Superior temporal gyrus (tissue), 1 donor: Measurements from ENCODE around the gene OR1J2.
"Not testable (repeated sequence)": the region's sequence is repeated elsewhere in the genome, so short reads cannot be mapped to it uniquely, and the experiment has no call there.

ENCODE experiments used
- DNase-seq: peaks from one replicate; pipeline ENCODE4 v3.0.0-alpha.2; 2016; ENCODE audit errors: extremely low spot score

Gene OR1J2, protein sequence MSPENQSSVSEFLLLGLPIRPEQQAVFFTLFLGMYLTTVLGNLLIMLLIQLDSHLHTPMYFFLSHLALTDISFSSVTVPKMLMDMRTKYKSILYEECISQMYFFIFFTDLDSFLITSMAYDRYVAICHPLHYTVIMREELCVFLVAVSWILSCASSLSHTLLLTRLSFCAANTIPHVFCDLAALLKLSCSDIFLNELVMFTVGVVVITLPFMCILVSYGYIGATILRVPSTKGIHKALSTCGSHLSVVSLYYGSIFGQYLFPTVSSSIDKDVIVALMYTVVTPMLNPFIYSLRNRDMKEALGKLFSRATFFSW

DNA sequence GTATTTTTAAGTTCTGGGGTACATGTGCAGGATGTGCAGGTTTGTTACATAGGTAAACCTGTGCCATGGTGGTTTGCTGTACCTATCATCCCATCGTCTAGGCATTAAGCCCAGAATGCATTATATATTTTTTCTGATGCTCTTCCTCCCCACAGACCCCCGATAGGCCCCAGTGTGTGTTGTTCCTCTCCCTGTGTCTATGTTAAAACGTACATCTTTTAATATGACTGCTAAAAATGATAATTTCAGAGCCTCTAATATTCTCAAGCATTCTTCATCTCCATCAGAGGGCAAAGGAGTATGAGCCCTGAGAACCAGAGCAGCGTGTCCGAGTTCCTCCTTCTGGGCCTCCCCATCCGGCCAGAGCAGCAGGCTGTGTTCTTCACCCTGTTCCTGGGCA is at the start of gene OR1J2:
Gene OR1J2 (plus strand): TSS at position 301 of the 400 bp plus-strand sequence. CDS start 0 bp downstream, at position 301.
- DNase-seq = no peak

DNA sequence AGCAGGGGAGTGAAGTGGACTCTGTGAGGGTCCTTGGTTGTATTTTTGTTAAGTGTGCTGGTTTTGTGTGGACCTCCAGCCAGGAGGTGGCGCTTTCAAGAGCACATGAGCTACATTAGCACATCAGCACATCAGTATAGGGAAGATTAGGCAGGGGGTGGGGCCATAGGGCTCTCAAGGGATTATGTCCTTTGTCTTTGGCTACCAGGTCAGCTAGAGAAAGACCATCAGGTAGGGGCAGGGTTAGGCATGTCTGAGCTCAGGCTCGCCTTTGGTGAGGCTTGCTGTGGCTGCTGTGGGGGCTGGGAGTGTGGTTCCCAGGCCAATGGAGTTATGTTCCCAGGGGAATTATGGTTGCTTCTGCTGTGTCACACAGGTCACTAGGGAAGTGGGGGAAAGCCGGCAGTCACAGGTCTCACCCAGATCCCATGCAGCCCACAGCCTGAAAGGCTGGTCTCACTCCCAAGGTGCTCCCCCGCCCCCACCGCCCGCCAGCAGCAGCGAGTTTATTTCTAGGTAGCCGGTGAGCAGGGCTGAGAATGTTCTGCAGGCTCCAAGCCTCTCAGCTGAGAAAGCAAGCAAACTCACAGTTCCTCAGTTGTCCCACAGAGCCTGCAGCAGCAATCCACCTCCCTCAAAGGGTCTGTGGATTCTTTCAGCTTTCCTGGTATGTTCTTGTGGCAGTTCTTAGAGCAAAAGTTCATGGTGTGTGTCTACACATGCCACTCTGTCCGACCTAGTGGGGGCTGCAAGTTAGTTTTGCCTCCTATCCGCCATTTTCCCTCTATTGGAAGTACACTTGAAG is 46.6 kb upstream of the OR1J2 start:
- no peak for DNase-seq

DNA sequence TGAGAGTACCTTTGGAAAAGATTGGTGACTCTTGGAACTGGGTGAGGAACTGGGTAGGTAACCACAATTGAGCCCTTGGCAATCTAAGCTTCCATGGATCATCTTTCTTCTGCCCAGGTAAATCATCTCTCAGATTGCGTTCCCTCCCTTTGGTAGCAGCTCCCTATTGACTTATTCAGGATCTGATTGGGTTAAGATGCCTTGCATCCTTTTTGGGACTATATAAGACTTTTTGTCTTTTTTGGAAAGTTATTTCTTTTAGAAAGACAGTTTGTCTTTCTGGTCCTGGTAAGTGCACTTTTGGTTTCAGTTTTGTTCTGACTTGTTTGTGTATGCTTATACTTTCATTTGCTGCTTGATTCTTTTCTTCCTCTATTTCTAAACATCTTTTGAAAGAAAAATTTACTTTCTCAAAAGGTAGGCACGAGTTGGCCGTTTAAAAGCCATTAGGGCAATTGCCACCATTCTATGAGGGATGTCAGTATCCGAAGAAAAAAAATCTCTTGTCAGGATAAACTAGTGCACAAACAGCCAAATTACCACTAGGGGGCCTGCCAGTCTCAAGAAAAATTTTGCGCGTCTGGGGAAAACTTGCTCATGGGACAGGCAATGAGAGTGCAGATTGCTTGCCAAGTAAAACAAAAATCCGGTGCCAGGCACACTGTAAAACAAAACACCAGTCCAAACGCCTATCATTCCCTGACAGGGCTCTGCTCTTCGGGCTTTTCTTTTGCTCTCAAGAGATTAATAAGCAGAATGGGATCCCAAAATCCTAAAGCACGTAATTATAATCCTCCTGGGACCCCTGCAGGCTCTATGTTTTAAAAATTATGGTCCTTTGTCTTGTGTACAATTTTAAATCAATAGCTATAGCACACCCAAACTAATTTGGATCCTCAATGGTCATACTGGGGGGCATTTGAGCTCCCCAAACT is 45.7 kb upstream of the OR1J2 start:
- peak; percentile 94 for DNase-seq

DNA sequence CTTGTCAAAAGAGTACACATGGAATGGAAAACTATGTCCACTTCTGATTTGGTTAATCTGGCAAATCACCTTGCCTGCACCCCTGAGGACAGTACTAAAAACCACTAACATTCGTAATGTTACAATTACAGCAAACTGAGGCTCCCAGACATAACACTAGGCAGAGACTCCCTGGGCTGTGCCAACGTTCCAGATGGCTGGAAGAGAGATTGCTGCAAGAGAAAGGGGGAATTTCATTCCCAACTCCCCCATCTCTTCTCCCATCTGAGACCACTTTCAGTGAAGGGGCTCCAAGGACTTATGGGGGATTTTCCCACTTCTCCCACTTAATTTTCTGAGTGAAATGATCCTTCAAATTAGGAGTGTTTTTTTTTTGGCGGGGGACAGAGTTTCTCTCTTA is 44.1 kb upstream of the OR1J2 start:
- DNase-seq = no peak

DNA sequence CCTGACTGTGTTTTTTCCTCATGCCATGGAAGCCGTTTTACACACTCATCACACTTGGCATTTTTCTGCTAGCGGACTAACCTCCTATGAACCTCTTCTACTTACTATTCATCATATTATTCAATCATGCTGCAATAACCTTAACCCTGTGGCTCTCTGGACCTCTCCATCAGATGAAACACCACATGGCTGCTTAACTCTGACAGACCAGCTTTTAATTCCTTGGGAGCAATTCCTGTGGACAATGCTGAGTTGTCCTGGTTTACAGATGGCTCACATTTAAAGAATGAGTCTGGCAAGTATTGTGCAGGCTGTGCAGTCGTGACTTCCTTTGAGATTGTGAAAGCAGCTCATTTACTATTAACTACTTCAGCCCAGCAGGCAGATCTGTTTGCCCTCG is 41.9 kb upstream of the OR1J2 start:
- no peak for DNase-seq

DNA sequence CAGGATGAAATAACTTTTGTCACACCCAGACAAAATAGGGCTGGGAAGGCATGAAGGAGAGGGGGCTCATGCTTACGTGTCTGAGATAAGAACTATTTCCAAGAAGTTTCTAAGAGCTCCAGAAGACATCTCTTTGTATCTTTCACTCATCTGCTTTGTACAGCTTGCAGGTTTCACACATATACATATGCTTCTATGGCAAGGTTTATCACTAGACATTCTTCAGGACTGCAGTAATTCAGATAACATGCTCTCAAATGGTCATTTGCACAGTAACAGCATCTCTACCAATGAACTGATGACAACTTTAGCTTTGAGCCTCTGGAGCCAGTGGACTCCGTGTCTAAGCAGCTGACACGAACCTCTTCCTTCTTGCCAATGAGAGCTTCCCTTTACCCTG is 36.0 kb upstream of the OR1J2 start:
- DNase-seq = no peak

DNA sequence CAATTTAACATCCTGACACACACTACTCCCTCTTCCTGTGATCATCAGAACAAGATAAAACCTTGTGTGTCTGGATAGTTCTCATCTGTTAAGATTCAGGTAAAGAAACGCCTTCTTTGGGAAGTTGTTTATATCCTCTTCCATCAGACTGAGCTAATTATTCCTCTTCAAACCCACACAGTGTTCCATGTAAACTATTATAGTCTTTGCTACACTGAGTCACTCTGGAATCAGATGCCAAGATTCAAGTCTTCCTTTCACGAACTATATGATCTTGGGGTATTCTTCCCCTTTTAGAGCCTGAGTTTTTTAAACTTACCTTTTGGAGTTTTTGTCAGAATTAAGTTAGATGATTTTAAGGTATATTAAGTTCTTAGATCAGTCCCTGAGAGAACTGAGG is 34.9 kb upstream of the OR1J2 start:
- DNase-seq = peak; percentile 43

DNA sequence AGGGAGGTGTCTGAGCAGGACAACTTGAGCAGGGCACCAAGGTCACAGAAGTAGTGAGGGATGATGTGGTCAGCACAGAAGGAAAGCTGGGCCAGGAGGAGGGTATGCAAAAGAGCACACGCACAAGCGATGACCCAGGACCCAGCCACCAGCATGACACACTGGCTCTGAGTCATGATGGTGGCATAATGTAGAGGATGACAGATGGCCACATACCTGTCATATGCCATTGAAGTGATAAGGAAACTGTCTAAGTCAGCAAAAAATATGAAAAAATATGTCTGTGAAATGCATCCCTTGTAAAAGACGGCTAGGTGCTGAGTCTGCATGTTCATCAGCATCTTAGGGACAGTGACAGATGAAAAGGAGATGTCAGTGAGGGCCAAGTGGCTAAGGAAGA is 33.3 kb upstream of the OR1J2 start:
- no peak for DNase-seq

DNA sequence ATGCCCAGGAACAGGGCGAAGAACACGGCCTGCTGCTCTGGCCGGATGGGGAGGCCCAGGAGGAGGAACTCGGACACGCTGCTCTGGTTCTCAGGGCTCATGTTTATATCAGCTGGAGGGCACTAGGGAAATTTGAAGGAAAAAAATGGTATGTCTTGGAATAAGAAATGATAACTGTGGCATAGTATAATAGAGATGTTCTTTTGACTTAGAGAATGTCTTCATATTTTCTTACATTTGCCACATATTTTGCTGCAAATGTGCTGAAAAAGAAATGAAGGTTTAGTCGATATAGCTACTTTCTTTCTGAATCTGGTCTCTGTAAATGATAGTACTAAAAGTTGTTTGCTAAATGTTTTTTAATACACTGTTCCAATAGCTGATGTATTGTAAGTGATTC is 32.8 kb upstream of the OR1J2 start, which contains the start of gene OR1J1:
Gene OR1J1 (minus strand): TSS at position 101 of the 400 bp plus-strand sequence. CDS start 0 bp downstream, at position 101.
- DNase-seq = no peak

DNA sequence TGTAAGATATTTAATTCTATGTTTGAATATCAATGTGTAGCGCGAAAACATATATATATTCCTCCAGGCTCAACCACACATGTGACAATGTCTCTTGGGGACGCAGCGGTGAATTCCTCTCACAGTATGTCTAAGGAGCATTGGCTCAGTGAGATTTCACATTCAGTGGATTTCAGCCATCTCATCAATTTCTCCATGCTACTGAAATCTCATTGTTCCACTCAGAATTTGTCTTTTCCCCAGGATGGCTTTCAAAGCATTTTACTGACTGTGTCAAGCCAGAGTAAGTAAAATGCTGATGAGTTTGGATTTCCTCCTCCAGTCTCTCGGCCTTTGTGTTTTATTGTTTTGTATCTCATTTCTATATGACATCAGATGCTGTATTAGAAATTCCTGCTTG is 31.5 kb upstream of the OR1J2 start:
- DNase-seq = no peak

DNA sequence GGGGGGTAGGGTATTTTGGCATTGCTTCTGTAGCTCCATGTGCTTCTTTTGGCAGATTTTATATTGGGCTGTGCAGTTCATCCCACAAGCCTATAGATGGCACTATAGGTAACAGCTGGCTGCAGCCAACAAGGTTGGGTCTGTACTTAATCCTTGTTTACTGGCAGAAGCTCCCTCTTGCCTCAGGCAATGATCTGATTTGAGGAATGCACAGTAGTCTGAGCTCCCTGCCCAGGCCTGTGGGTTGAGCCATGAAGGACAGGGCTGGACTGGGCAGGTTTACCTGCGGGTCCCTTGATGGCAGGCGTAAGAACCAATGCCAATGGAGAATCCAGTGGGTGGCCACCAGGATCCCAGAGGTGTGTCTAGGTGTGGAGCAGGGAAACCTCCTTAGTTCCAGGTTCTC is 11.7 kb upstream of the OR1J2 start:
- peak; percentile 17 for DNase-seq

DNA sequence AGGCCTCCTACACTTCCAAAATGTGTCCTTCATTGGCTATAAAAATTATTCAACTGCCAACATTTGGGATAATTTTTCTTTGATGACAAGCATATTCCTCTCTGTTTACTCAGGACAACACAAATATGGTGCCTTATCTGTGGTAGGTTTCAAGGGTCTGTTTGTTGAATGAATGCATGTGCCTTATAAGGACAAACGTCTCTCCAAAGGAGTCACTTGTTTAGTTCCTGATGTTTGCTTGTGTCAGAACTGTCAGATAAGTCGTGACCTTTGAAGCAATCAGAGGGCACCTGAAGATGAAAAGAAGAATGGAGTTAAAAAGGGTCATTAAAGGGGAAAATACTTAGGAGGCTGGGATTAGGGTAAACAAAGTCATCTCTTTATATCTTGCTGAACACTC is 3.6 kb upstream of the OR1J2 start:
- no peak for DNase-seq

DNA sequence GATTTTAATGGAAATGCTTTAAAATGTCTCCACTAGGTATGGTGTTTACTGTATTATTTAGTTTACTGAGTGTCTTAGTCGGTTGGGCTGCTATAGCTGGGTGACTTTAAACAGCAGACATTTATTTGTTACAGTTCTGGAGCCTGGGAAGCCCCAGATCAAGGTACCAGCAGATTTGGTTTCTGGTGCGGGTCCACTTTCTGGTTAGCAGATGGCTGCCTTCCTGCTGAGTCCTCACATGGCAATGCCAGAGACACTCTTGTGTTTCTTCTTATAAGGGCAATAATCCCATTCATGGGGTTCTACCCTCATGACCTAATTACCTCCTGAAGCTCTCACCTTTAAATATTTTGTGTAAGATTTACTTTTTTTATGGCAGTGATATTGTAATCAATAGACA is 7.6 kb downstream of the OR1J2 start:
- DNase-seq = no peak

DNA sequence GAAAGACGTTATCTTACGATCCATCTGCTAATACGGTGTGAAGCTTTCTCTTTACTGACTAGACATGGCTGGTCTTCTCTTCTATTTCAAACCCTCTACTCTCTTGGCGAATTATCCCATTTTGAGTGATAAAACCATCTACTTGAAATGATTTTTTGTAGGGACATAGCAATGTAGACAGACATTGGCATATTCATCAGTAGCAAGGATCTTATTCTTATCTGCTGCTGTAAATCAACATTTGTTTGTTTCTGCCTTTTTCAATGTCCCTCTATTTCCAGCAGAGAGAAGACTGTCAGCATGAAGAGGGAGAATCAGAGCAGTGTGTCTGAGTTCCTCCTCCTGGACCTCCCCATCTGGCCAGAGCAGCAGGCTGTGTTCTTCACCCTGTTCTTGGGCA is 8.2 kb downstream of the OR1J2 start, which contains the start of gene OR1J4:
Gene OR1J4 (plus strand): TSS at position 301 of the 400 bp plus-strand sequence. CDS start 0 bp downstream, at position 301.
- no peak for DNase-seq

DNA sequence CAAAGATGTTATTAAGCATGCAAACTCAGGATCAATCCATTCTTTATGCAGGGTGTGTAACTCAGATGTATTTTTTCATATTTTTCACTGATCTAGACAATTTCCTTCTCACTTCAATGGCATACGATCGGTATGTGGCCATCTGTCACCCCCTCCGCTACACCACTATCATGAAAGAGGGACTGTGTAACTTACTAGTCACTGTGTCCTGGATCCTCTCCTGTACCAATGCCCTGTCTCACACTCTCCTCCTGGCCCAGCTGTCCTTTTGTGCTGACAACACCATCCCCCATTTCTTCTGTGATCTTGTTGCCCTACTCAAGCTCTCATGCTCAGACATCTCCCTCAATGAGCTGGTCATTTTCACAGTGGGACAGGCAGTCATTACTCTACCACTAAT is 8.8 kb downstream of the OR1J2 start:
- no peak for DNase-seq

DNA sequence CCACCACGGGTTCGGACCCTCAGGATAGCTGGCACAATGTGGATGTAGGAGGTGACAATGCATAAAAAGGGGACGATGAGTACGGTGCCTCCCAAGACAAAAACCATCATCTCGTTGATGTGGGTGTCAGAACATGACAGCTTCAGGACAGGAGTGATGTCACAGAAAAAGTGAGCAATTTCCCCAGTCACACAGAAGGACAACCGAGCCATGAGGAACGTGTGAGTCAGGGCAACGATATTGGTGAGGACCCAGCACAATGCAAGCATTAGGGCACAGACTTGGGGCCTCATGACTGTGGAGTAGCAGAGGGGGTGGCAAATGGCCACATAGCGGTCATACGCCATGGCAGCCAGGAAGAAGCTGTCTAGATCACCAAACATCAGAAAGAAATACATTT is 16.0 kb downstream of the OR1J2 start:
- no peak for DNase-seq

DNA sequence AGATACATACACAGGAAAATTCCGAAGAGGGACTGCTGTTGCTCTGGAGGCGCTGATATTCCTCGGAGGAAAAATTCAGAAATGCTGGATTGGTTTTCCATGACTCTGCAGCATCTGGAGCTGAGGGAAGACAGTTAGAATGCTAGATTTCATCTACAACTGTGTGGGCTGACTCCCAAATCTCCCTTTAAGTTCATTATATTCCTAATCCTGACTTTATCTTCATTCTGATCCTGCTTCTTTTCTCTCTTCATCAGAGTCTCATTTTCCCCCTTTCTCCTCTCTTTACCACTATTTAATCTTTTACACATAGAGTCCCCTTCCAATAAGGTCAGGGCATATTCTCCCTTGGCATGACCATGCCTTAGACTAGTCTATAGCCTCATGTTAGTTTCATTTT is 16.6 kb downstream of the OR1J2 start, which contains the start of gene OR1N1:
Gene OR1N1 (minus strand): TSS at position 101 of the 400 bp plus-strand sequence. CDS start 0 bp downstream, at position 101.
- DNase-seq = no peak

DNA sequence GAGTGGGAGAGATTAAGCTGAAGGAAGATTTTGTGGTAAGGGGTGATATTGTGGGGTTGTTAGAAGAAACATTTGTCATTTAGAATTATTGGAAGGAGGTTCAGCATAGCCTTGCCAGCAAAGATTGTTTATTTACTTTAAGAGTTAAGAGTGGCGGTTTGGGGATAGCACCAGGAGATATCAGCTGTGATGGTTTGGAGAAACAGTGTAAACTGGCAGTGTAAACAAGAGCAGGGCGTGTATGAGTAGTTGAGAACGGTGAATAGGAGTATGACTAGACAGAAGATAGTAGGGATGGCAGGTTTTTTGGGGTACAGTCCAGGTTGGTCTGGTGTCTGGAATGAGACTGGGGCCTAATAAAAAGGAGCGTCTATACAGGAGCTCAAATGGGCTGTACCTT is 20.6 kb downstream of the OR1J2 start:
- DNase-seq = not testable (repeated sequence)

DNA sequence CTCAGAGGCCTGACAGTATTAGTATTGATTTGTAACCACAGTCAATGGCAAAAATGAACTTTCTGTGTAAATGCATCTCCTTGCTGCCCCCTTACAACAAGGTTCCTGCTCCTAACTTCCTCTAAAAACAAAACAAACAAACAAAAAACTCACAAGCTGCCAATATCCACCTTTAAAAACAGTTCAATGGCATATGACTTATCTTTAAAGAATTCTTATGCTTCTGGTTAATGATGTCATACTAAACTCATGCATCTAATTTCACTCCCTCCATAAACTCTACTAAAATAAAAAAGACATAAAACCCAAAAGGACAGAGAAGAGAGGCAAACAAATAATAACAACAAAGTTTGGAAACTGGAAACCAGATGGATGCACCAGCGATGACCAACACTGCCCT is 25.5 kb downstream of the OR1J2 start:
- DNase-seq = no peak

DNA sequence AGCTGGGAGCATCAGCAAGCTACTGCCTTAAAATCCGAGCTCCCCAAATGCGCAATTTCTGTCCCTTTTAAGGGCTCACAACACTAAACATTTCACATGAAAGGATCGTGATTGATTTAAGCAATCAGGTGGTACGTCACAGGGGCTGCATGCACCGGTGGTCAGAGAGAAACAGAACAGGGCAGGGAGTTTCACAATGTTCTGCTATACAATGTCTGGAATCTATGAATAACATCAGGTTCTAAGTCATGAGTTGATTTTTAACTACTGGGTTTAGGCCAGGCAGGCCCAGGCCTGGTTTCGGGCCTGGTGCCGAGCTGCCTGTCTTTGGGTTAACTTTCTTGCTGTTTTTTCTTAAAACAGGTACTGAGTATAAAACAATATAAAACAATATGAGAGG is 26.5 kb downstream of the OR1J2 start:
- not testable (repeated sequence) for DNase-seq

DNA sequence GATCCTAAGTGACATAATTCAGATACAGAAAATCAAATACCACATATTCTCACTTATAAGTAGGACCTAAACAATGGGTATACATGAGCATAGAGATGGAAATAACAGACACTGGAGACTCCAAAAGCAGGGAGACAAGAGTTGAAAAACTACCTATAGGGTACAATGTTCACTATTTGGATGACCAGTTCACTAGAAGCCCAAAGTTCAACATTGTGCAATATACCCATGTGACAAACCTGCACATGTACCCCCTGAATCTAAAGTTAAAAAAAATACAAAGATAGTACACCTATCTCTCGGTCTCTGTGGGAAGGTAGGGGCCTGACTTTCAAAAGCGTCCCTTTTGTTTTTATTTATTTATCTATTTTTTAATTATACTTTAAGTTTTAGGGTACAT is 28.2 kb downstream of the OR1J2 start:
- DNase-seq = no peak

DNA sequence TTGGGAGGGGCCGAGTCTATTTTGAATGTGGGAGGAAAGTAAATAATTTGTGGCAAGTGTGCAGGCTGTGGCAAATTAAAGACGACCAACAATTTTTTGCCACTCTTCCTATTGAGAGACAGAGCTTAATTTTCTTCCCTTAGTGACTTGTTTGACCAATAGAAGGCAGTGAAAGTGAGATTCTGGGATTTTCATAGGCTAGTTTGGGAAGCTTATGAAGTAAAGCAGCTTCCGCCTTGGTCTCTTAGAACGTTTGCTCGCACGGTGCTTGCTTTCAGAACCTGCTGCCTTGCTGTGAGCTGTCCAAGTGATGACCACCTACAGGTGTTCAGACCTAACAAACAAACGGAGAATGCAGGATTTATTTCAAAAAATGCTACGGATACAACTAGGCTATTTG is 35.6 kb downstream of the OR1J2 start:
- DNase-seq = no peak
